GM19351 (cell line): ENCODE measurements around the gene RASGRP3.

Experiments
- ATAC-seq: cut with Tn5 transposase; IDR thresholded peaks from one replicate; pipeline ENCODE4 v1.9.1; 2021; ENCODE audit warnings: mild to moderate bottlenecking, moderate library complexity; ENCODE audit not compliant: unreplicated experiment

Gene RASGRP3

GRCh38 chr2:33491441-33492084, 15.1 kb downstream of the RASGRP3 start:
- no peak for ATAC-seq

DNA sequence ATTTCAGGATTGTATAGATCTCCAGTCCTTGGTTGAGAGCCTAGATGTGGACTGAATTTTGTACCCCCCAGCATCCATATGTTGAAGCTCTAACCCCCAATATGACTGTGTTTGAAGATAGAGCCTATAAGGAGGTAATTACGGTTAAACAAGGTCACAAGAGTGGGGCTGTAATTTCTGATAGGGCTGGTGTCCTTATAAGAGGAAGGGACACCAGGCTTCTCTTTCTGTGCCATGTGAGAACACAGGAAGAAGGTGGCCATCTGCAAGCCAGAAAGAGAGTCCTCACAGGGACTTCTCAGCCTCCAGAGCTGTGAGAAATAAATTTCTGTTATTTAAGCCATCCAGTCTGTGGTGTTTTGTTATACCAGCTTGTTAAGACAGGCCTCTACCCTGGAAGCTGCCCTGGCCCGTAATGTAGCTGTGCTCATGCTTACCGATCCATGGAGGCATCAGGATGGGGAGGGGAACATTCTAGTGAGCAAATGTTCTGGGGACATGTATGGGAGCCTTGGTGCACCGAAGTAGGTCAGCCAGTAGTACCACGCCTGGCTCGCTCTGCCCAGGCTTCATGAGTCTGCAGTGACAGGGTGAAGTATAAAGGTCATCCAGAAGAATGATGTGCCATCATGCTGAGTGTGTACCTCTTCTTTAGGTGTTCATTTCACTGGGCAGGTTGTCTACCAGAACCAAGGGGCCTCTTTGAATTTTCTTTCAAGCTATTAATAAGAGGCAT, 16.1 kb downstream of the RASGRP3 start:
- ATAC-seq = no peak

GRCh38 chr2:33494155-33494779, 17.8 kb downstream of the RASGRP3 start:
- ATAC-seq = peak; percentile 58

DNA sequence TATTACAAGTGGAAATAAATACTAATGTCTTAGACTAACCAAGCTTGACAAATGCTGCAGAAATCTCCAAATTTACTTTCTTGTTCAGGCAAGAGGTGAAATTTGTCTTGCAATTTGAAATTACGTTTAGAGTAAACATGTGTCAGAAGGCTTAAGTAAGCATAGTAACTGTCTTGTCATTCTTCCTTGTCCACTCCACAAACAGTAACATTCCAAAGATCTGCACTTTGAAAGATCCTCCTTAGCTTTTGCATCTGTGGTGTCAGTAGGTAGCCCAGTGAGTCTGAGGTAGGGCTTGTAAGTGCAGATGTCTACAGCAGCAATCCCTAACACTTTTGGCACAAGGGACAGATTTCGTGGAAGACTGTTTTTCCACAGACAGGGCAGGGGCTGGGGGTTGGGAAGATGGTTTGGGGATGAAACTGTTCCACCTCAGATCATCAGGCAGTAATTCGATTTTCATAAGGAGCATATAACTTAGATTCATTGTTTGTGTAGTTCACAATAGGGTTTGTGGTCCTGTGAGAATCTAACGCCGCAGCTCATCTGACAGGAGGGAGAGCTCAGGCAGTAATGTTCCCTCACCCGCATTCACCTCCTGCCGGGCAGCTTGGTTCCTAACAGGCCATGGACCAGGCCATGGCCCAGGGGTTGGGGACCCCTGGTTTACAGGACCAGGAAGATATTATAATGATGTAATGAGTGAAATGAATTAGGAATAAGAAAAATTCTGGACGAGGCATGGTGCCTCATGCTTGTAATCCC, 18.6 kb downstream of the RASGRP3 start:
- ATAC-seq = no peak

GRCh38 chr2:33495683-33496082, 19.2 kb downstream of the RASGRP3 start:
- no peak for ATAC-seq

DNA sequence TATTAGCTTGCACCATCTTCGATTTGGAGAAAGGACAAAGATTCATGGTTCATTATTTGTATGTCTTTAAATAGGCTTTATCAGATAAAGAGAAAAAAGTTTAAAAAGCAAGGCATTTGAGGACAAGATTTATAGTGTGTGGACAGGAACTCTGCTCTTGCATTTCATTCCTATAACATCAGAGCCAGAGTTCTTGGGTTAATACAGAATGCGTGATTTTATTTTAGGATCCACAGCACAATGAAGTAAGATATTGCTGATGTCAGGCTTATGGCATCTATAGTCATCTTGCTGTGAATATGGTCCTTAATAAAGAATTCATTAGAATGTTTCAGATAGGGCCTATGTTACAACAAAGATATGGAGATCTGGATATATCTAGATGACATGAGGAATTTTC, 19.7 kb downstream of the RASGRP3 start:
- no peak for ATAC-seq

DNA sequence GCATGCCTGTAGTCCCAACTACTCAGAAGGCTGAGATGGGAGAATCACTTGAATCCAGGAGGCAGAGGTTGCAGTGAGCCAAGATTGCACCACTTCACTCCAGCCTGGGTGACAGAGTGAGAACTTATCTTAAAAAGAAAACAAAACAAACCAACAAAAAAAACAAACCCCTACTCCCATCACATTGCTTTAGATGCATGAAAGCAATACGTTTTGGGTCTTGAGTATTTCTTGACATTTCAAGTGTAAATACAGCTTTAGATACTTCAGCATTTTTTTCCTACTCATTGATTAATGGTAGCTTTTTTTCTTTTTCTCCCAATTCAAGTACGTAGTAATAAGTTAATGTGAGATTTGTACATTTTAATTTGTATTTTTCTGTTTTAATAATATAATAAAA, 20.3 kb downstream of the RASGRP3 start:
- no peak for ATAC-seq

- peak; percentile 48 for ATAC-seq
These were observed 20.8 kb downstream of the RASGRP3 start for GRCh38 chr2:33497221-33497650.

DNA sequence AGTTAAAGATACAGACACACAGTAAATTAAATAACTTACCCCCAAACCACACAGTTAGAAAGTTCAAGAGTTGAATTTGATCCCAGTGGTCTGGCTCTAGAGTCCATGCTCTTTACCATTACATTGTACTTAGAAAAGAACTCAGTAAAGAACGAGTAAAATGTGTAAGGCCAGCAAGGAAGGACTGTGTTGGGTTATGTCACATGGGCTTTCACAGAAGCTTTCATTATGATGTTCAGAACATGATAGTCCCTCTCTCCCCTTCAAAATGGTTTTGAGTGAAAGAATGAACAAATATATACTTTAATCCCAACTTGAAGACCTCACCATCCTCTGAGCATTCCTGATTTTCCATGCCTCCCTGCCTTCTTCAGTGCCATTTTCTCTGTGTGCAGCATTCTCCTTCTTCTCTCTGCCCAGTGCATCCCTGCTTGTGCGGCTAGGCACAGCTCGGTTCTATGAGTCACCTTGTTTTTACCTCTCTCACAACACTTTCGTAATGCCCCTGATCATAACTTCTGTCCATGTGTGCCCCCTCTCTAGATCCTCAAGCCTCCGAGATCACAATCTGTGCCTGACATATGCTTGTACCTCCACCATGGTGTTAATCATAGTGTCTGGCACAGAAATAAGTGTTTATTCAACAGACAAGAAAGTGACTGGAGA, 22.0 kb downstream of the RASGRP3 start:
- ATAC-seq = peak; percentile 26

GRCh38 chr2:33500177-33500576, 23.7 kb downstream of the RASGRP3 start:
- ATAC-seq = no peak

DNA sequence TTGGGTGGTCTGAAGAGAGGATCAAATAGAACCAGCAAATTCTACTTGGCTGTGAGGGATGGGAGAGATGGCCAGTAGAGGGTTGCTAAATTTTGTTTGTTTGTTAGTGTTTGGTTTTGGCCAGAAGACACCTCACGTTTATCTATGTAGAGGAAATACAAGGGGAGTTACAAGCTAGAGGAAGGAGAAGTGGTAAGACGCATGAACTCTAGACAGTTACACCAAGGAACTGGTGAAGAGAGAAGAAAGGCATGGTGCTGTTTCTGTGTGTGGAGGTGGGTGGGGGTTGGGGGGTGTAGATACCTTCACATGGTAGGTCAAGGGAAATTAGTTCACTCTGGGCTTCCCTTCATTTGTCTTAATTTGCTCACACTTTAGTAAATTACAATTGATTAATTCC, 25.6 kb downstream of the RASGRP3 start:
- no peak for ATAC-seq

DNA sequence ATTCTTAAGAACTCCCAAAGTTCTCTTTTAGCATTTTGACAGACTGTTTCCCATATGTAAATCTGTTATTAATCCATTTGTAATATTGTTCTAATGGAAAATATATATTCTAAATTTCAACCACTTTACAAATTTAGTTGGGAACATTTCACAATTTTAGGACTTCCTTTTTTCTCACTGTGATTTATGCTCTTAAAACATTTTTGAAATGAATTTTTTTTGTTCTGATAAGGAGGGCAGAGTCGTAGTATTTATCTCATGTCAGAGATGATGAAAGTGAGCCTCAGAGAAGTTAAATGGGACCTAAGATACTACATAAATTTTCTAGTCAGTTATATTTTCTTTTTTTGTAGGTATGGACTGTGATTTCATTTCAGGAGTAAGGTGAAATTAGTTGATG, 26.6 kb downstream of the RASGRP3 start:
- no peak for ATAC-seq

GRCh38 chr2:33505966-33506365, 29.5 kb downstream of the RASGRP3 start:
- no peak for ATAC-seq

GRCh38 chr2:33509908-33510585, 33.6 kb downstream of the RASGRP3 start:
- no peak for ATAC-seq

GRCh38 chr2:33510586-33510968, 34.1 kb downstream of the RASGRP3 start:
- ATAC-seq = no peak

DNA sequence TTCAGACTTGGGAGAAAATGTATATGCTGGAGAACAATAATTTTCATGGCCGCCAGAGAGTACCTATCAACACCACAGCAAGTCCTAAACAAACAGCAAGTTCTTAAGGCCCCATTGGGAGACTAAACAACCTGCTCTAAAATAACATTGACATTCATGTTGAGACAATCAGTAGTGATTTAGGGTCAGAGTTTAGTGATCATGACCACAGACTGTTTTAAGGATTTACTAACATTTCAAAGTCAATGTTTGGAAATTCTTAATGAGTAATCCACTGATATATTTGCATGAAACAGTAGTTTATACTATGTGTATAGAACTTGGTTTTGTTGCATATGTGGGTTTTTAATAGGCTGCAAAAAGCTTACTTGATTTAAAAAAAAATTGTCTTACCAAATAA, 34.7 kb downstream of the RASGRP3 start:
- no peak for ATAC-seq

DNA sequence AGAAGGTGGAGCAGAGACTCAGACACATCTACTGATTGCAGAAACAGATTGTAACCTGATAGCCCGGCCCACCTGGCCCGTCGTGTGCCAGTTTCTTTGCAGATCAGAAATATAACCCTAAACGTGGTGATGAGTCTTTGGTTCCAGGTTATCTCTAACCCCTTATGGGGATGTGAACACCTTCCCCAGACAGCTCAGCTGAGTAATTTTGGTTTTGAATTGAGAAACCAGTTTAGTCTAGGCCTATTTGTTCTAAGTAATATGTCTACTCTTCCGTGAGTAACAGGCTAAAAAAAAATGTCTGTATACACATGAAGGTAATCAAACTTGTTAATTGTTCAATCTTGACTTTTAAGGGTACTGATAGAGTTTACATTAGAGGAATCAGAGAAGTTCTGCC, 35.7 kb downstream of the RASGRP3 start:
- no peak for ATAC-seq

DNA sequence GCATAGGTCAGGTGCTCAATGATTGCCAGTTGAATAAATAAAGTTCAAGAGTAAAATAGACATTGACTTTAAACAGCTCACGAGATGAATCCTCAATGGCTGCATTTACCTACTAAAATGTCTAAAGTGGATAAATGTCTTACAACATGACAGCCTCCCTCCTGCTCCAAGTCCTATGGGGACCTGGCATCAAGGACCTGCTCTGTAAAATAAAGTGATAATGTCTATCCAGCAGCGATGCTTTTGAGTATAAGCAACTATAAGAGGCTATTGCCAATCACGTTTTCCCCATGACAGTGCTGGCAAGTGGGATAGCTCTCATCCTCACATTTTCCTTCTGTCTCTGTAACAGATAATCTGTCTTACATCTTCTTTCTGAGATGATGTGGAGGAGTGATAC, 37.0 kb downstream of the RASGRP3 start:
- ATAC-seq = no peak

DNA sequence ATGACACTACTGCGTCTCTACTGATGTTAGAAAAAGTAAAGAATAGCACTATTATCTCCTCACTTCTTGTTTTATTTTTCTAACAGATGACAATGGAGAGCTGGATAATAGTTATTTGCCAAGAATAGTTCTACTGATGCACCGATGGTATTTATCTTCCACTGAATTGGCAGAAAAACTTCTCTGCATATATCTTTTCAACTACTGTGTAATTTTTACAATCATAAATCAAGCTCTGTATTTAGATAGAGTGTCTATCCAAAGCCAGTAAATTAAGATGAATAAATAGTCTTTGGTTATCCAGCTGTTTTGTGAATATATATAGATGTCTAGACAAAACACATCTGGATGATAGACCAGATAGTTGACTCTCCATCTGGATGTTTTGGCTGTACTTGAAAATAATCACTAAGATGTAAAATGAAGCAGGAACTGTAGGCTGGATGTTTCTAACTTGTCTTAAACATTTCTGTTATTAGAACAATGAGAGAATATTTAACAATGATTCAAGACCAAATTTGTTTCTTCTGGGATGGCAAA, 40.1 kb downstream of the RASGRP3 start:
- ATAC-seq = no peak

- no peak for ATAC-seq
These were observed 41.8 kb downstream of the RASGRP3 start for GRCh38 chr2:33518200-33518599.
